Measurements from ENCODE around the gene ENGASE.
"Not testable (repeated sequence)": the region's sequence is repeated elsewhere in the genome, so short reads cannot be mapped to it uniquely, and the experiment has no call there.

ENGASE gene

GRCh38 chr17:79054200-79054960, 20.2 kb upstream of the ENGASE start:
- DNase-seq, result no peak

- no peak for DNase-seq
These were observed 19.4 kb upstream of the ENGASE start for GRCh38 chr17:79055197-79055596.

GRCh38 chr17:79057737-79058385, 16.8 kb upstream of the ENGASE start:
- DNase-seq, result no peak

- no peak for DNase-seq
These were observed 11.9 kb upstream of the ENGASE start for GRCh38 chr17:79062691-79063090.

GRCh38 chr17:79064026-79064425, 10.6 kb upstream of the ENGASE start:
- DNase-seq, result no peak

- no peak for DNase-seq
These were observed 9.4 kb upstream of the ENGASE start for GRCh38 chr17:79065105-79065670.

- DNase-seq, result no peak
These were observed 7.7 kb upstream of the ENGASE start for GRCh38 chr17:79066963-79067362.

GRCh38 chr17:79070266-79070880, 4.3 kb upstream of the ENGASE start:
- DNase-seq, result no peak

GRCh38 chr17:79071161-79071740, 3.4 kb upstream of the ENGASE start:
- DNase-seq, result no peak

GRCh38 chr17:79072544-79072943, 2.1 kb upstream of the ENGASE start:
- DNase-seq, result no peak

- DNase-seq, result no peak
These were observed 1.5 kb upstream of the ENGASE start for GRCh38 chr17:79073016-79073705.

- DNase-seq, result no peak
These were observed 927 bp upstream of the ENGASE start for GRCh38 chr17:79073706-79074088.

- not testable (repeated sequence) for DNase-seq
These were observed 439 bp upstream of the ENGASE start for GRCh38 chr17:79074121-79074648.

- no peak for DNase-seq
These were observed 774 bp downstream of the ENGASE start for GRCh38 chr17:79075446-79075750.

GRCh38 chr17:79075861-79076406, 1.3 kb downstream of the ENGASE start:
- no peak for DNase-seq

GRCh38 chr17:79077587-79077986, 3.0 kb downstream of the ENGASE start:
- no peak for DNase-seq

GRCh38 chr17:79078476-79079190, 4.0 kb downstream of the ENGASE start:
- no peak for DNase-seq

- DNase-seq, result no peak
These were observed 5.0 kb downstream of the ENGASE start for GRCh38 chr17:79079421-79080200.

GRCh38 chr17:79080349-79080748, 5.7 kb downstream of the ENGASE start:
- no peak for DNase-seq

GRCh38 chr17:79080761-79081290, 6.2 kb downstream of the ENGASE start:
- DNase-seq, result no peak

All from NK-92 treated with Interleukin-12 subunit alpha and Interleukin-12 subunit beta, amount 100 ng/mL, for 24 hours (cell line).